Measurements from ENCODE around the gene FARSB.

FARSB gene

DNA sequence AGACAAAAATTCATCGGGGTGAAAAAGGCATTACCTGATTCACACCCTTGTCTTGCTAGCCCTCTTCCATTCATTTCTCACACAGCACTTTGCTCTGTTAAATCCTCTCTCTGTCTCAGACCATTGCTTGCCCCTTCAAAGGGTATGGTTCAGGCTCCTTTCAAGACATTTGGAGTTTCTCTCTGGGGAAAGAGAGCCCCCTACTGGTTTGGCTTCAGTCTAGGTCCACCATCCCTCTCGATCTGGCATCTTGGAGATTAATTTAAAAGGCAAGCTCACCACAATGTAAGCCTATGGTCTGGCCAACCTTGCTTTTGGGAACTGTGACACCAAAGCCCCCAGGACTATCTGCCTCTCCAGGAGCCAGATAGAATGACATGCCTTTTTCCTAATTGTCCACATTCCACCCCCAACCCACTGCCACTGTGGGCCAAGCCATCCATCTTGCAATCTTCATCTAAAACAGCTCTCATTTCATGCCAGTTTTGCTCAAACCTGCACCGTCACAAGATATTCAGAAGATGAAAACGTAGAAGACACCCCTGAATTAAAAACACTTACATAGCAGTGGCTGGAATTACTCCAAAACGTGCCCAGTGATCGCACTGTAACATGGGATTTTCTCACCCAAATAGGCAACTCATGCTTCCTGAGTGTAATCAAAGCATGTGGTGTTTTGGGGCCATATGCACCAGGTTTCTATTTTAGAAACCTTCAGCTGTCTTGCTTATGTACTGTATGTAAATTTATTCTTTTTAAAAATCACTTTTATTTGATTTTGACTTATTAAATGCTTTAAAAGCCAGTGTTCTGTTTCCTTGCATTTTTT, 93.9 kb downstream of the FARSB start:
- DNase-seq (ENCODE audit: low read depth): peak; percentile 59
- TF ChIP-seq CTCF (conservative IDR thresholded peaks at IDR 0.05; ENCODE audit: low read length): peak; percentile 78
- no peak overlapping the region for H3K4me3 ChIP-seq (ENCODE audit: low read length)

DNA sequence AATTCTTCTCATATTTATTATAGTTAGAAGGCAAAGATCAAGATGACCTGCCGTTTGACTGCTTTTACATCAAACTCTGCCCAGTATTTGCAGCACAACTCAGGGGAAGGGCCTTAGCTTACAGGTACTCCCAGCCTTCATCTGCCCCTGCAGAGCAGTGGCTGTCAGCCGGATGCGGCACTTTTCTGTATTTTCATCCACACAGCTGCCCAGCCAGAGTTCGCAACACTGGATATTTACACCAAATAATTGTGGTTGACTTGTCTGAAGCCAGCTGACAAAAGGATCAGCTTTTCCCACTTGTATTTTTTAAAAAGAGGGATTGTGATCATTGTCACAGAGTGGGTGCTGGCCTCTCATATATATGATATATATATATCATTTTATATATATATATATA, 94.7 kb downstream of the FARSB start:
- no peak overlapping the region for H3K4me3 ChIP-seq (ENCODE audit: low read length)
- TF ChIP-seq CTCF (conservative IDR thresholded peaks at IDR 0.05; ENCODE audit: low read length): no peak
- no peak for DNase-seq (ENCODE audit: low read depth)

- no peak for DNase-seq (ENCODE audit: low read depth)
- TF ChIP-seq CTCF (conservative IDR thresholded peaks at IDR 0.05; ENCODE audit: low read length): no peak
Measured at GRCh38 chr2:222554517-222554916, 101.4 kb downstream of the FARSB start.

GRCh38 chr2:222548992-222549391, 106.9 kb downstream of the FARSB start:
- DNase-seq (ENCODE audit: low read depth): peak; percentile 18
- H3K4me3 ChIP-seq (ENCODE audit: low read length): no peak overlapping the region
- TF ChIP-seq CTCF (conservative IDR thresholded peaks at IDR 0.05; ENCODE audit: low read length): peak; percentile 23; the same call in 1 of the 2 replicates

More at GRCh38 chr2:222554517-222554916, 101.4 kb downstream of the FARSB start:
- no peak overlapping the region for H3K4me3 ChIP-seq (ENCODE audit: low read length)

DNA sequence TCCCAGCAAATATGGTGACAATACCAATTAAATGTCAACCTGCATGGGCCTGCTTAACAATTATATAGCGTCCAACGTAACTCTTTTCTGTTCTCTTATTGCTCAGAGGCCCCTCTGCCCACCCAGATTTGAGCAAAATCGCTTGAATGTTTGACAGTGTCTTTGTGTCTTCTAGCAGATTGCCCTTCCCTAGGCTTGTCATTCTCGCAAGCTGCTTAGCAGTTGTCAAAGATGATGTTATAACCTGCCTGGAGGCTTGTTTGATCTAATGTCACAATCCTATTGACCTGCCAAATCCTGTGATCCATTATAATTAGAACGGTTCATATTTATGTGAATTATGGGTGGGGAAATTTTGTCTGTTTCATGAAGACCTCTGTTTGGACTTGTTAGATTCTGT, 108.8 kb downstream of the FARSB start:
- no peak overlapping the region for H3K4me3 ChIP-seq (ENCODE audit: low read length)
- no peak for TF ChIP-seq CTCF (conservative IDR thresholded peaks at IDR 0.05; ENCODE audit: low read length)
- DNase-seq (ENCODE audit: low read depth): no peak

DNA sequence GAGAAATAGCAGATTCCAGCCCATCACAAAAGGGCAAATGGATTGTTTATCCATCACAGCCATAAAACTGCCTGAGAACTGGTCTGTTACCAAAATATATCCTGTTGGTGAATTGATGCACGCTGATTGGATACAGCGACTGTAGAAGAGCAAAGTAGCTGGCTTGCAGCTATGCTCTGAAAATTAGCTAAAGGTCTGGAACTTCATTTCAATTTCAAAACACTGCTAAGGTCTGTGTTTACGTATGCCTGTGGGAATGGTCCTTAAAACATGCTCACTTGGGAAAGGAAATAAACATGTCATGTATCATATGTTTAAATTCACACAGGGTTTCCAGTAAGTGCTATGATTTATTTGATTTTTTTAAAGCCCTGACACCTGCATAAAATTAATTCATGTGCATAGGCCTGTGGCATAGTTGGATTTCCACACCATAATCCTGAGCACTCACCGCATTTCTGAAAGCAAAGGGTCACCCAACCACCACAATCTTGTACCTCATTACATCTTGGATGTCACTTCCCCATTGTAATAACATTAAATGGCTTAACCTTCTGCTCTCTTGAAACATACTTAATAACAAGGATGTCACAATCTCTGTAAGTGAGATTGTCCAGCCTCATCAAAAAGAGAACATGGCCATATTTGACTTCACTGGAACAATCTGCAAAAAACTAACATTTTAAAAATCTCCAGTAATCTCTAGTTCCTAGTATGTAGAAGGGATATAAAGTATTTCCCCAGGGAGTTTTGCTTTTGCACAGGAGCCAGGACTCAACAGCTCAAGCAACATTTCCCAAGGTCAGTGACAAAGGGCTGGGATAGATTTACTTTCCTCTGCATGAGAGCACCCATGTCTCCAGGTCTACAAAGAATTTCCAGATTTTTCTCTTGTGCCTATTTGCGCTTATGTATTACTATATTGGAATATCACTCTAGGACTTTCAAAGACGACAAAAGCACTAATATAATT, 109.8 kb downstream of the FARSB start:
- DNase-seq (ENCODE audit: low read depth): no peak
- TF ChIP-seq CTCF (conservative IDR thresholded peaks at IDR 0.05; ENCODE audit: low read length): no peak
- H3K4me3 ChIP-seq (ENCODE audit: low read length): no peak overlapping the region
